ENCODE measurements around the gene DHRS7. TPM values are rescaled to one million over a fixed set of nuclear protein-coding genes. Genes with fewer than 3 reads are reported as not detected.

The DHRS7 gene
- total RNA-seq, 6 experiments from 2014 or later: 50.0 to 75.0 (median 54.1) TPM

- Mint-ChIP-seq H3K27me3 (ENCODE audit: insufficient read depth) (peaks cover 11% of the 10 kb centered on the region), H3K27ac (no peak overlapping the region), H3K4me3 (no peak overlapping the region), H3K36me3 (ENCODE audit: low read depth) (no peaks in the 10 kb centered on the region), H3K4me1 (ENCODE audit: low read depth) (no peaks in the 10 kb centered on the region), H3K9me3 (no peaks in the 10 kb centered on the region)
- no peak for TF ChIP-seq CTCF (IDR thresholded peaks at IDR 0.05)
- no peak for DNase-seq
Observed at GRCh38 chr14:60210703-60211102, 45.5 kb upstream of the DHRS7 start.

- no peaks in the 10 kb centered on the region for H3K4me1 Mint-ChIP-seq (ENCODE audit: low read depth)
- DNase-seq: no peak
- H3K4me3 Mint-ChIP-seq: no peak overlapping the region
- H3K9me3 Mint-ChIP-seq: no peaks in the 10 kb centered on the region
- no peak for TF ChIP-seq CTCF (IDR thresholded peaks at IDR 0.05)
- H3K27me3 Mint-ChIP-seq (ENCODE audit: insufficient read depth): peaks cover 7% of the 10 kb centered on the region
- no peaks in the 10 kb centered on the region for H3K36me3 Mint-ChIP-seq (ENCODE audit: low read depth)
- H3K27ac Mint-ChIP-seq: no peak overlapping the region
Observed at GRCh38 chr14:60206837-60207533, 41.8 kb upstream of the DHRS7 start.

GRCh38 chr14:60206249-60206670, 41.1 kb upstream of the DHRS7 start:
- Mint-ChIP-seq H3K27me3 (ENCODE audit: insufficient read depth) (peaks cover 7% of the 10 kb centered on the region), H3K4me1 (ENCODE audit: low read depth) (no peaks in the 10 kb centered on the region), H3K36me3 (ENCODE audit: low read depth) (no peaks in the 10 kb centered on the region), H3K27ac (no peak overlapping the region), H3K4me3 (no peak overlapping the region), H3K9me3 (no peaks in the 10 kb centered on the region)
- no peak for TF ChIP-seq CTCF (IDR thresholded peaks at IDR 0.05)
- DNase-seq: no peak

GRCh38 chr14:60204843-60205774, 39.9 kb upstream of the DHRS7 start:
- TF ChIP-seq CTCF (IDR thresholded peaks at IDR 0.05): no peak
- DNase-seq: no peak
- no peaks in the 10 kb centered on the region for H3K36me3 Mint-ChIP-seq (ENCODE audit: low read depth)
- H3K4me1 Mint-ChIP-seq (ENCODE audit: low read depth): no peaks in the 10 kb centered on the region
- no peak overlapping the region for H3K27ac Mint-ChIP-seq
- no peaks in the 10 kb centered on the region for H3K9me3 Mint-ChIP-seq
- peaks cover 7% of the 10 kb centered on the region for H3K27me3 Mint-ChIP-seq (ENCODE audit: insufficient read depth)
- H3K4me3 Mint-ChIP-seq: no peak overlapping the region

GRCh38 chr14:60204104-60204842, 39.1 kb upstream of the DHRS7 start:
- Mint-ChIP-seq H3K9me3 (peaks cover 4% of the 10 kb centered on the region), H3K4me1 (ENCODE audit: low read depth) (no peaks in the 10 kb centered on the region)

More at GRCh38 chr14:60204104-60204842, 39.1 kb upstream of the DHRS7 start:
- Mint-ChIP-seq H3K4me3 (no peak overlapping the region), H3K27me3 (ENCODE audit: insufficient read depth) (peaks cover 7% of the 10 kb centered on the region), H3K27ac (no peak overlapping the region), H3K36me3 (ENCODE audit: low read depth) (peaks cover under 1% of the 10 kb centered on the region; the same call in 1 of the 2 replicates)
- no peak for DNase-seq
- no peak for TF ChIP-seq CTCF (IDR thresholded peaks at IDR 0.05)
